Middle frontal gyrus (tissue), 1 donor: ENCODE measurements around the gene UBE2H.
"Not testable (repeated sequence)": the region's sequence is repeated elsewhere in the genome, so short reads cannot be mapped to it uniquely, and the experiment has no call there.

Experiments
- DNase-seq: peaks from one replicate; pipeline ENCODE4 v3.0.0-alpha.2; 2015; ENCODE audit warnings: low spot score; ENCODE audit errors: extremely low spot score

The UBE2H gene

GRCh38 chr7:129875160-129875559, 77.6 kb downstream of the UBE2H start:
- DNase-seq, result no peak

GRCh38 chr7:129874722-129875121, 78.0 kb downstream of the UBE2H start:
- no peak for DNase-seq

GRCh38 chr7:129872054-129872453, 80.7 kb downstream of the UBE2H start:
- DNase-seq, result no peak

GRCh38 chr7:129870668-129871067, 82.1 kb downstream of the UBE2H start:
- no peak for DNase-seq

GRCh38 chr7:129866251-129866650, 86.5 kb downstream of the UBE2H start:
- DNase-seq, result no peak

- no peak for DNase-seq
Observed at GRCh38 chr7:129865925-129866201, 86.9 kb downstream of the UBE2H start.

- no peak for DNase-seq
Observed at GRCh38 chr7:129865093-129865924, 87.5 kb downstream of the UBE2H start.

- DNase-seq, result not testable (repeated sequence)
Observed at GRCh38 chr7:129864676-129865075, 88.1 kb downstream of the UBE2H start.

- no peak for DNase-seq
Observed at GRCh38 chr7:129864042-129864441, 88.7 kb downstream of the UBE2H start.

- no peak for DNase-seq
Observed at GRCh38 chr7:129862682-129863081, 90.1 kb downstream of the UBE2H start.

- DNase-seq, result not testable (repeated sequence)
Observed at GRCh38 chr7:129860784-129861183, 92.0 kb downstream of the UBE2H start.

GRCh38 chr7:129859183-129859582, 93.6 kb downstream of the UBE2H start:
- no peak for DNase-seq

- DNase-seq, result no peak
Observed at GRCh38 chr7:129858490-129858889, 94.3 kb downstream of the UBE2H start.

- no peak for DNase-seq
Observed at GRCh38 chr7:129857313-129857712, 95.4 kb downstream of the UBE2H start.

- DNase-seq, result no peak
Observed at GRCh38 chr7:129855935-129856717, 96.6 kb downstream of the UBE2H start.

GRCh38 chr7:129855234-129855673, 97.5 kb downstream of the UBE2H start:
- DNase-seq, result no peak

- no peak for DNase-seq
Observed at GRCh38 chr7:129854401-129854800, 98.4 kb downstream of the UBE2H start.

GRCh38 chr7:129853661-129854268, 99.0 kb downstream of the UBE2H start:
- no peak for DNase-seq

- DNase-seq, result no peak
Observed at GRCh38 chr7:129851809-129852208, 101.0 kb downstream of the UBE2H start.

- DNase-seq, result no peak
Observed at GRCh38 chr7:129851174-129851573, 101.6 kb downstream of the UBE2H start.

- no peak for DNase-seq
Observed at GRCh38 chr7:129848436-129848835, 104.3 kb downstream of the UBE2H start.

GRCh38 chr7:129845972-129846327, 106.8 kb downstream of the UBE2H start:
- no peak for DNase-seq
